HepG2 (cell line): ENCODE measurements around the gene AGRN. TPM values are rescaled to one million over a fixed set of nuclear protein-coding genes. Genes with fewer than 3 reads are reported as not detected.

Experiments used
- AKNA ChIP-seq: sonication (generic); formaldehyde crosslinking; IDR thresholded peaks from 2 replicates; pipeline ENCODE4 v1.4.0; 2020; ENCODE audit warnings: missing genetic modification reagents, borderline replicate concordance
- BCL3 ChIP-seq: sonication (generic); formaldehyde crosslinking; IDR thresholded peaks from 2 replicates; pipeline ENCODE4 v1.5.1; 2020; ENCODE audit warnings: mild to moderate bottlenecking, missing genetic modification reagents, moderate library complexity
- CCAR2 ChIP-seq: fragments of 200-400 bp; formaldehyde crosslinking; optimal IDR thresholded peaks from 2 replicates; pipeline ENCODE3; 2018; ENCODE audit warnings: low read depth, mild to moderate bottlenecking, low read length, moderate library complexity
- HNRNPLL ChIP-seq: fragments of 200-400 bp; formaldehyde crosslinking; IDR thresholded peaks from 2 replicates; pipeline ENCODE4 v1.6.1; 2017; ENCODE audit warnings: mild to moderate bottlenecking, low read depth, low read length; ENCODE audit not compliant: poor library complexity, severe bottlenecking
- HOXA3 ChIP-seq: sonication (generic); formaldehyde crosslinking; IDR thresholded peaks from 2 replicates; pipeline ENCODE4 v1.5.0; 2020; ENCODE audit warnings: missing genetic modification reagents
- MED8 ChIP-seq: sonication (generic); formaldehyde crosslinking; IDR thresholded peaks from 2 replicates; pipeline ENCODE4 v1.8.1; 2023; ENCODE audit warnings: mild to moderate bottlenecking, missing genetic modification reagents; ENCODE audit not compliant: insufficient replicate concordance
- POLR2AphosphoS5 ChIP-seq: IDR thresholded peaks from 2 replicates; pipeline ENCODE4 v1.6.1; 2012; ENCODE audit warnings: low read depth, low read length
- SMARCC2 ChIP-seq: fragments of 450-650 bp; IDR thresholded peaks from 2 replicates; pipeline ENCODE4 v1.6.1; 2017; ENCODE audit warnings: antibody characterized with exemption, mild to moderate bottlenecking
- ZBTB39 ChIP-seq: sonication (generic); formaldehyde crosslinking; IDR thresholded peaks from 2 replicates; pipeline ENCODE4 v1.5.0; 2020; ENCODE audit warnings: missing genetic modification reagents
- ZNF576 ChIP-seq: sonication (generic); formaldehyde crosslinking; IDR thresholded peaks from 2 replicates; pipeline ENCODE4 v1.4.0; 2020; ENCODE audit warnings: mild to moderate bottlenecking, missing genetic modification reagents
- ZNF629 ChIP-seq: sonication (generic); formaldehyde crosslinking; conservative IDR thresholded peaks from 2 replicates; pipeline ENCODE4 v1.5.0; 2020; ENCODE audit warnings: missing genetic modification reagents
- ZNF740 ChIP-seq: sonication (generic); formaldehyde crosslinking; IDR thresholded peaks from 2 replicates; pipeline ENCODE4 v1.4.0; 2020; ENCODE audit warnings: missing genetic modification reagents
- ZNF879 ChIP-seq: sonication (generic); formaldehyde crosslinking; IDR thresholded peaks from 2 replicates; pipeline ENCODE4 v1.8.1; 2023; ENCODE audit warnings: missing genetic modification reagents
- ZSCAN20 ChIP-seq: sonication (generic); formaldehyde crosslinking; IDR thresholded peaks from 2 replicates; pipeline ENCODE4 v1.4.0; 2020; ENCODE audit warnings: missing genetic modification reagents, mild to moderate bottlenecking, borderline replicate concordance
- polyA plus RNA-seq, 8 experiments: library from polyadenylated mRNA; depleted of rRNA in 3 of 8; stranded (reverse) in 7 of 8; unstranded in 1 of 8; fragments of >200 nt; fragmentation: Illumina TruSeq in 4 of 8; extraction: Trizol in 4 of 8; gene quantifications; 2 replicates each; pipeline versions ENCODE4 v1.2.1 to v1.2.3, GENCODE V29; 2011 to 2016; ENCODE audit warnings: low read depth in 4 of 8, missing spikeins in 1 of 8, mixed read lengths in 1 of 8; ENCODE audit not compliant: insufficient read depth in 1 of 8
- total RNA-seq, 5 experiments: library from RNA; depleted of rRNA; stranded (reverse); fragments of >200 nt; fragmentation: Illumina TruSeq; extraction: Trizol; gene quantifications; 2 replicates each; pipeline ENCODE4 v1.2.3, GENCODE V29; 2016; ENCODE audit warnings: low read depth in 1 of 5

AGRN gene
- total and polyA plus RNA-seq, 2 of the 13 experiments (the other 11 are each of a cell fraction or from before 2014, with no cell fraction given), result 29.8 to 65.2 TPM

GRCh38 chr1:1013105-1013921 is 6.6 kb upstream of the AGRN start, which contains the start of gene ISG15 (continued):
- TF ChIP-seq ZNF576 (CRISPR knock-in tag), result no peak
- no peak for TF ChIP-seq AKNA (CRISPR knock-in tag)
- TF ChIP-seq MED8 (CRISPR knock-in tag), result peak; percentile 73
- no peak for TF ChIP-seq ZNF740 (CRISPR knock-in tag)
- TF ChIP-seq POLR2AphosphoS5, result peak; percentile 56
- no peak for TF ChIP-seq ZNF879 (CRISPR knock-in tag)
- TF ChIP-seq HOXA3 (CRISPR knock-in tag), result peak; percentile 44; the same call in 1 of the 2 replicates
- TF ChIP-seq BCL3 (CRISPR knock-in tag), result 0 out of 2 replicates have a peak, but pooled peaks have one; percentile 16
- TF ChIP-seq SMARCC2, result no peak
- peak; percentile 45 for TF ChIP-seq HNRNPLL
- TF ChIP-seq ZNF629 (CRISPR knock-in tag), result no peak
- TF ChIP-seq CCAR2, result no peak
- no peak for TF ChIP-seq ZBTB39 (CRISPR knock-in tag)
- no peak for TF ChIP-seq ZSCAN20
